Spleen (tissue), 7 donors: ENCODE measurements around the gene RFNG.

Source experiments
- POLR2A ChIP-seq, 3 donors: fragments of 450-650 bp; IDR thresholded peaks; one replicate each; pipeline ENCODE4 v1.5.1; 2017; ENCODE audit warnings: antibody characterized with exemption in 3 of 3, mild to moderate bottlenecking in 1 of 3
- POLR2AphosphoS5 ChIP-seq, 3 donors: sonication (generic); formaldehyde crosslinking; IDR thresholded peaks; one replicate each; pipeline ENCODE4 v1.5.1; 2017; ENCODE audit warnings: antibody characterized with exemption in 3 of 3
- TF ChIP-seq, protein P1 (sequence below), 11 experiments: fragments of 200-600 bp in 7 of 11; fragments of 450-650 bp in 4 of 11; sonication (generic) in 4 of 11; IDR thresholded peaks in 8 of 11; conservative IDR thresholded peaks in 3 of 11; 1 replicate in 7 of 11; 2 replicates in 4 of 11; pipeline versions ENCODE4 v1.4.0 to v1.8.0; 2016 to 2021; ENCODE audit warnings: antibody characterized with exemption in 11 of 11, inconsistent platforms in 4 of 11, mild to moderate bottlenecking in 1 of 11
- donor health status: DM: no; HTN: no; CAD: no; lungs with moderate emphysema.
- donor health status: DM: no; HTN: no; CAD: no.
- donor health status: DM: no; HTN: no; CAD: no.

GRCh38 chr17:82050152-82050760 lies 1.4 kb downstream of the RFNG start:
- TF ChIP-seq, protein P1, sequence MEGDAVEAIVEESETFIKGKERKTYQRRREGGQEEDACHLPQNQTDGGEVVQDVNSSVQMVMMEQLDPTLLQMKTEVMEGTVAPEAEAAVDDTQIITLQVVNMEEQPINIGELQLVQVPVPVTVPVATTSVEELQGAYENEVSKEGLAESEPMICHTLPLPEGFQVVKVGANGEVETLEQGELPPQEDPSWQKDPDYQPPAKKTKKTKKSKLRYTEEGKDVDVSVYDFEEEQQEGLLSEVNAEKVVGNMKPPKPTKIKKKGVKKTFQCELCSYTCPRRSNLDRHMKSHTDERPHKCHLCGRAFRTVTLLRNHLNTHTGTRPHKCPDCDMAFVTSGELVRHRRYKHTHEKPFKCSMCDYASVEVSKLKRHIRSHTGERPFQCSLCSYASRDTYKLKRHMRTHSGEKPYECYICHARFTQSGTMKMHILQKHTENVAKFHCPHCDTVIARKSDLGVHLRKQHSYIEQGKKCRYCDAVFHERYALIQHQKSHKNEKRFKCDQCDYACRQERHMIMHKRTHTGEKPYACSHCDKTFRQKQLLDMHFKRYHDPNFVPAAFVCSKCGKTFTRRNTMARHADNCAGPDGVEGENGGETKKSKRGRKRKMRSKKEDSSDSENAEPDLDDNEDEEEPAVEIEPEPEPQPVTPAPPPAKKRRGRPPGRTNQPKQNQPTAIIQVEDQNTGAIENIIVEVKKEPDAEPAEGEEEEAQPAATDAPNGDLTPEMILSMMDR (IDR thresholded peaks at IDR 0.05 in 8 of 11, conservative IDR thresholded peaks at IDR 0.05 in 3 of 11): no peak
- no peak for TF ChIP-seq POLR2AphosphoS5 (IDR thresholded peaks at IDR 0.05)
- no peak for TF ChIP-seq POLR2A (IDR thresholded peaks at IDR 0.05)
